SK-N-SH (cell line): ENCODE data around the gene EPHX1.
"Not testable (repeated sequence)": the region's sequence is repeated elsewhere in the genome, so short reads cannot be mapped to it uniquely, and the experiment has no call there.

Source experiments
- CTCF ChIP-seq: fragments of 200-600 bp; sonication (generic); IDR thresholded peaks from 2 replicates; pipeline ENCODE4 v1.6.1; 2017; ENCODE audit warnings: antibody characterized with exemption, mild to moderate bottlenecking, moderate library complexity
- EP300 ChIP-seq, 2 experiments: IDR thresholded peaks; 2 replicates each; pipeline versions ENCODE4 v1.4.0 to v1.6.1; 2012; ENCODE audit warnings: borderline replicate concordance in 1 of 2, low read depth in 1 of 2, low read length in 1 of 2
- FOXM1 ChIP-seq: IDR thresholded peaks from 2 replicates; pipeline ENCODE4 v1.4.0; 2012; ENCODE audit warnings: low read depth, mild to moderate bottlenecking

GRCh38 chr1:225806736-225807135 is 3.2 kb upstream of the EPHX1 start:
- not testable (repeated sequence) for TF ChIP-seq CTCF; FOXM1; EP300 (IDR thresholded peaks at IDR 0.05; ENCODE audit: borderline replicate concordance in 1 of 2, low read depth in 1 of 2, low read length in 1 of 2)
